Fibroblast of villous mesenchyme (primary cell): ENCODE data around the gene BZW1. TPM values are rescaled to one million over a fixed set of nuclear protein-coding genes. Genes with fewer than 3 reads are reported as not detected.

Experiments
- DNase-seq: peaks from one replicate; pipeline ENCODE4 v3.0.0-alpha.2; 2010; ENCODE audit warnings: low read depth
- H3K4me3 ChIP-seq: 2 replicates; pipeline ENCODE4 v1.5.1; 2011; ENCODE audit warnings: low read depth, mild to moderate bottlenecking, low read length
- CTCF ChIP-seq: IDR thresholded peaks from 2 replicates; pipeline ENCODE4 v1.5.1; 2012; ENCODE audit warnings: low read depth, mild to moderate bottlenecking, low read length; ENCODE audit not compliant: insufficient read depth
- total RNA-seq: library from RNA; depleted of rRNA; stranded (reverse); fragments of >200 nt; gene quantifications from 2 replicates; pipeline ENCODE4 v1.2.3, GENCODE V29; 2012

BZW1 gene
- total RNA-seq, 1 donor = 662 TPM

DNA sequence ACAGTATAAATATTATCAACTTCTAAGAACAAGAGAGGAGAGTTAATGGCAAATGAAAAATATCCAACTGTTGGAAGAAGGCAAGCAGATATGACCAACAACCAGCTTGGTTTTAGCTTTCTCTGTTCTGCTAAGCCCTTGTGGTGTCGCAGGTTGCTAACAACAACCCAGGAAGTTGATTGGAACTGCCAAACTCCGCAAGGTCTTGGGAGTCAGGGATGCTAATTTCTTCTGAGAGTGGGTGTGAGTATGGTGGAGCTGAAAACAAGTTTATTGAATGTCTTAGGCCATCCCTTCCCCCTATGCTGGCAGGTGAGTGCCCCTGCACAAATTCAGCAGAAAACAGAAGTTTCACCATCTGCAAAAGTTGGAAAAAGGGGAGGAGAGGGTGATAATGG lies 17.5 kb downstream of the BZW1 start:
- H3K4me3 ChIP-seq = no peak overlapping the region
- no peak for TF ChIP-seq CTCF

GRCh38 chr2:200834701-200835100 lies 23.0 kb downstream of the BZW1 start:
- no peak overlapping the region for H3K4me3 ChIP-seq
- TF ChIP-seq CTCF = no peak
- no peak for DNase-seq

More for the DNA sequence above, 17.5 kb downstream of the BZW1 start:
- no peak for DNase-seq

GRCh38 chr2:200839513-200839912 lies 27.8 kb downstream of the BZW1 start:
- DNase-seq = no peak
- TF ChIP-seq CTCF = no peak

DNA sequence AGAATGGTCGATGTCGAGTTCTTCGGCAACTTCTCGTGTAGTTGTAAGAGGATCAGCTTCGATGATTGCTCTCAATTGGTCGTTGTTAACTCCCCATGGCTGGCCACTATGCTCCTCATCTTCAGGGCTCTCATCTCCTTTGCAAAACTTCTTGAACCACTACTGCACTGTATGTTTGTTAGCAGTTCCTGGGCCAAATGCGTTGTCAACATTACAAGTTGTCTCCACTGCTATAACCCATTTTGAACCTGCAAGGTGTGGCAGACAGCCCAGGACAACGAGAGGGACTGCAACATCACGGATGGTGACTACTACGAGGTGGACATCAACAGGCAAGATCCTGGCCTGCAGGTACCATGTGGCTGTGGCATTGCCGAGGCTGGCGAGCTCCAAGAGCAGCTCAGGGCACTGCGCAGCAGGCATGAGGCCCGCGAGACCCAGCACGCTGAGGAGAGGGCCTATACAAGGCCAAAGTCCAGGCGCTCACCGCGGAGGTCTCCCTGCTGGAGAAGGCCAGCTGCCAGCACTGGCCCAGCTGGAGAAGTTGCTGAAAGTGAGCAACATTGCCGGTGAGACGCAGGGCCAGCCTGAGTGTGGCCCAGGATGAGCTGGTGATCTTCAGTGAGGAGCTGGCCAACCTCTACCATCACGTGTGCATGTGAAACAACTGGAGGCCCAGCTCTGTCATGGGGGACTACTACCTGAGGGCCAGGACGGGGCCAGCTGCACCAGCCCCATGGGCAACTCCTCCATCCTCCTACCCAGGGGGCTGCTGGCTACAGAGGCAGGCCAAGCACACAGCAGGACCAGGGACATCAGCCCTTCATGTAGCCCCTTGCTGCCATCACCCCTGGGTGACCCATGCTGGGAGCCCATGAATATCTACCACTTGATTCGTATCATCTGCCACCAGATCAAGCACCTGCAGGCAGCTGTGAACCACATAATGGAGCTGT lies 32.6 kb downstream of the BZW1 start:
- no peak for TF ChIP-seq CTCF

More at GRCh38 chr2:200839513-200839912, 27.8 kb downstream of the BZW1 start:
- no peak overlapping the region for H3K4me3 ChIP-seq

DNA sequence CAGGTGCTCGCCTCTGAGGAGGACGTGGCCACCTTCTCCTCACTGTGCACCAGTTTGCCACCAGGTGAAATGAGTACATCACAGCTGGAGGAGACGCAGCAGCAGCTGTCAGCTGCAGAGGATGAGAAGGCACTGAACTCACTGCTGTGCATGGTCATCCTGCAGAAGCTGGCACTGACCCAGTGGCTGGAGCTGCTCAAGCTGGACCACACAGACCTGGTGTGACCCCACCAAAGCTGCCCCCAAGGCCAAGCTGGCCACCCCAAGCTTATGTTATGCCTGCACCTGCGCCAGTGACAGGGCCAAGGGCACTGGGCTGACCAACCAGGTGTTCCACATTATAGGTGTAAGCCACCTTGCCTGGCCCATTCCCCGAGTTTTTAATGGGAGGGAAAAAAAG lies 33.5 kb downstream of the BZW1 start:
- DNase-seq = no peak

More for the DNA sequence above, 32.6 kb downstream of the BZW1 start:
- DNase-seq = no peak
- no peak overlapping the region for H3K4me3 ChIP-seq

GRCh38 chr2:200845669-200846325 lies 34.1 kb downstream of the BZW1 start:
- no peak for DNase-seq
- no peak for TF ChIP-seq CTCF
- no peak overlapping the region for H3K4me3 ChIP-seq

More for the DNA sequence above, 33.5 kb downstream of the BZW1 start:
- TF ChIP-seq CTCF = no peak
- no peak overlapping the region for H3K4me3 ChIP-seq
